Measurements from ENCODE around the gene HSF2BP.

DNA sequence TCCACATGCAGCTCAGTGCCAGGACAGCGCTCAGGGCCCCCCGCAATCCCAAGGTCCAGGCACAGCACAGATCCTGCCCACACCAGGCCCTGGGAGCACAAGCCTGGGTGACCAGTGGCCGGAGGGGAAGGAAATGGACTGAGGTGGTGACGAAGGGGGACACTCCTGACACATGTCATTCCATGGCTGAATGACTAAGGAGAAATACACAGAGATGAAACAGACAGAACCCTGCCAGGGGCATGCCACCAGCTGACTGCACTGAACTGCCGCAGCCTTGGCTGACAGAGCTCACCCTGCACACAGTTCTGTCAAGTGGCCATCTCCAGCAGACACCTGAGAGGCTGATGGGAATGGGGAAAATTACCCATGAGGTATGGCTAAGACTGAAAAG, 56.1 kb downstream of the HSF2BP start:
- TF ChIP-seq, protein P1, sequence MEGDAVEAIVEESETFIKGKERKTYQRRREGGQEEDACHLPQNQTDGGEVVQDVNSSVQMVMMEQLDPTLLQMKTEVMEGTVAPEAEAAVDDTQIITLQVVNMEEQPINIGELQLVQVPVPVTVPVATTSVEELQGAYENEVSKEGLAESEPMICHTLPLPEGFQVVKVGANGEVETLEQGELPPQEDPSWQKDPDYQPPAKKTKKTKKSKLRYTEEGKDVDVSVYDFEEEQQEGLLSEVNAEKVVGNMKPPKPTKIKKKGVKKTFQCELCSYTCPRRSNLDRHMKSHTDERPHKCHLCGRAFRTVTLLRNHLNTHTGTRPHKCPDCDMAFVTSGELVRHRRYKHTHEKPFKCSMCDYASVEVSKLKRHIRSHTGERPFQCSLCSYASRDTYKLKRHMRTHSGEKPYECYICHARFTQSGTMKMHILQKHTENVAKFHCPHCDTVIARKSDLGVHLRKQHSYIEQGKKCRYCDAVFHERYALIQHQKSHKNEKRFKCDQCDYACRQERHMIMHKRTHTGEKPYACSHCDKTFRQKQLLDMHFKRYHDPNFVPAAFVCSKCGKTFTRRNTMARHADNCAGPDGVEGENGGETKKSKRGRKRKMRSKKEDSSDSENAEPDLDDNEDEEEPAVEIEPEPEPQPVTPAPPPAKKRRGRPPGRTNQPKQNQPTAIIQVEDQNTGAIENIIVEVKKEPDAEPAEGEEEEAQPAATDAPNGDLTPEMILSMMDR (IDR thresholded peaks at IDR 0.05), result no peak
- TF ChIP-seq EZH2 (IDR thresholded peaks at IDR 0.05; ENCODE audit: borderline replicate concordance, insufficient read depth, low read depth, low read length, poor library complexity, severe bottlenecking), result no peak
